Measurements from ENCODE around the gene ZC3H12A.

The ZC3H12A gene

DNA sequence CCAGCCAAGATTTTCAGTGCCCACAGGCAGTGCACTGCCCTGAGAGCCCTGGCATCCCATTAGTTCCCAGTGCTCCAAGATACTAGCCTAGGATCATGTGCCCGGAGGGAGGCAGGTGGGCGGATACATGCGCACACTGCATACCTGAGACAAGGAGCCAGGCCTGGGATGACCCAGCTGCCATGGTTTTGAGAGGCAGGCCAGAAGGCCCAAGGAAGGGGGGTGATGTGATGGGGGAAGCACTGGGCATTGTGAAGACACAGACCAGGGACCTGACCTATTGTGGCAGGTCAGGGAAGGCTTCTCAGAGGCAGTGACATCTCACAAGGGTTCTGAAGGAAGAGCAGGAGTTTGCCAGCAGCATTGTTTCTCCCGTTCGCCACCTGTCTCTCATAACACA is 3.6 kb downstream of the ZC3H12A start:
- no peak for DNase-seq (ENCODE audit: low read depth in 2 of 2, low spot score in 1 of 2)

DNA sequence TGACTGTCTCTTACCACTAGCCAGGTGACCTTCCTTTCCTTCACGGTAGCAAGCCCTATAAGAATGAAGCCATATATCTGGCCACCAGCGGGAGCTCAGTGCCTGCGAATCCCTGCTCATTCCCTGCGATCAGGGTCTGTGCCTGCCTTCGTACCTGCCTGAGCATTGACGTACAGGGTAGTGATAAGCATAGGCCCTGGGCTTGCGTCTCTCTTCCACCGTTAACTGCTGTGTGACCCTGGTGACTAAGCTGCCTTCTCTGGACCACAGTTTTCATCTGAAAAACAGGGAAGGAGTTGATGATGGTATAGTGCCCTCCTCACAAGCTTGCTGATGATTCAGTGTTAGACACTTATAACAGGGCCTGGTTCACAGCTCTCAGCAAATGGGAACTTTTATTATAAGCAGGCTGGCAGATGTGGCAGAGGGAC is 4.1 kb downstream of the ZC3H12A start:
- no peak for DNase-seq (ENCODE audit: low read depth in 2 of 2, low spot score in 1 of 2)

DNA sequence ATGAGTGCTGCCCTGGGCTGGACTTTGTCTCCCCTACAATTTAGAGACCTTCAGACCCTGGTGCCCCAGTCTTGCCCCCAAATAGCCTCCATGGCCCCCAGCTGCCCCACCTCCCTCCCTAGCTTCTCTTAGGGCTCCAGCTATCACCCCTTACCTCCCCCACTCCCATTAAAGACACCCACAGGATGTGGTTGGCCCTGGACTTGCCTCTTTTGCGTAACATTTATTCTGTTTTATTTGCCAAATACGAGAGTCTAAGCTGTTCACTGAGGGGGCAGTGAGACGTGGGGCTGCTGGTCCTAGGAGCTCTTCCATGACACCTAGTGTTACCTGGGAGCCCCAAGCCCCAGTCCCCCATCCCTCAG is 4.5 kb downstream of the ZC3H12A start:
- DNase-seq (ENCODE audit: low read depth in 2 of 2, low spot score in 1 of 2), result no peak

DNA sequence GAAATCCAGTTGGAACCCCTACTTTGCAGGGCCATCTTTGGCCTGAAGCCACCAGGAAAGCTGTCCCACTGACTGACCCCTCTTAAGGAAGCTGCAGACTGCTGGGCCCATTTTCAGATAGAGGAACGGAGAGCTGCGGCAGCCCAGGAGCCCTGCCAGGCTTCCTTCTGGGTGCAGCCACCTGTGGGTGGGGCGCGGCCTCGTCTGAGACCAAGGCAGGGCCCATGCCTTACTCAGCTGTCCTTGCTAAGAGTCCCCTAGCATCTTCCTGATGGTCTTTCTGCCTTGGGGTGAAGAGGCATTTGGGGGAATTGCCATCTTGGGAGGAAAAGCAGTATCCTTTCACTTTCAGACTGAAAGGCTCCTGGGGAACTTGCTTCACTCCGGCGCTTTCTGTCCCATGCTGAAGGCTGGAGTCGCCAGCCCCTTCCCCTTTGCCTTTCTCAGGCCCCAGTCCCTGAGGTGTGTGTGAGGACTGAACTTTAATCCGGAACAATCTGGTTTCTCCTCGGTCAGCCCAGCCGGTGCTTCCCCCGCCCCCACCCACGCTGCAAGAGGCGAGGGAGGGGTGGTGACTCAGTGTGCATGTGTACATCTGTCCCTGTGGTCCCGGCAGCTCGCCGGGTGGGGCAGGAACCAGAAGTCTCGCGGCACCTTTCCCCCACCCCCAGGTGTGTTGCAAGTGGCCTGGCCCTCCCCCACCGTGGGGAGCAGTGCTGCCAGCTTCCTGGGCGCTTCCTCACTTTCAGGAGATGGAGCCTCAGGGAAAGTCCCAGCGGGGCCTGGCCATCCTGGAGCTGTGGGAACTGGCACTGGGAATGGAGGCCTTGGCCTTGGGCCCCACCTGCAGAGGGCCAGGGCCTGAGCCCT is 5.1 kb downstream of the ZC3H12A start:
- DNase-seq (ENCODE audit: low read depth in 2 of 2, low spot score in 1 of 2), result peak; percentile 79 to 95

DNA sequence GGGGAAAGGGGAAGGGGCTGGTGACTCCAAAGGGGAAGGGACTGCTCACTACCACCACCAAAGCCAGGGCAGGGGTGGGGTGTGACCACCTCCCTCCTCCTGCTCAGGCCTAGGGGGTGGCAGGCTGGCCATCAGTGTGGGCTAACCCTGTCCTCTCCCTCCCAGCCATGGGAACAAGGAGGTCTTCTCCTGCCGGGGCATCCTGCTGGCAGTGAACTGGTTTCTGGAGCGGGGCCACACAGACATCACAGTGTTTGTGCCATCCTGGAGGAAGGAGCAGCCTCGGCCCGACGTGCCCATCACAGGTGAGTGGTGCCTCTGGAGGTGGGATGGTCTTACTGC is 5.7 kb downstream of the ZC3H12A start:
- DNase-seq (ENCODE audit: low read depth in 2 of 2, low spot score in 1 of 2), result no peak

DNA sequence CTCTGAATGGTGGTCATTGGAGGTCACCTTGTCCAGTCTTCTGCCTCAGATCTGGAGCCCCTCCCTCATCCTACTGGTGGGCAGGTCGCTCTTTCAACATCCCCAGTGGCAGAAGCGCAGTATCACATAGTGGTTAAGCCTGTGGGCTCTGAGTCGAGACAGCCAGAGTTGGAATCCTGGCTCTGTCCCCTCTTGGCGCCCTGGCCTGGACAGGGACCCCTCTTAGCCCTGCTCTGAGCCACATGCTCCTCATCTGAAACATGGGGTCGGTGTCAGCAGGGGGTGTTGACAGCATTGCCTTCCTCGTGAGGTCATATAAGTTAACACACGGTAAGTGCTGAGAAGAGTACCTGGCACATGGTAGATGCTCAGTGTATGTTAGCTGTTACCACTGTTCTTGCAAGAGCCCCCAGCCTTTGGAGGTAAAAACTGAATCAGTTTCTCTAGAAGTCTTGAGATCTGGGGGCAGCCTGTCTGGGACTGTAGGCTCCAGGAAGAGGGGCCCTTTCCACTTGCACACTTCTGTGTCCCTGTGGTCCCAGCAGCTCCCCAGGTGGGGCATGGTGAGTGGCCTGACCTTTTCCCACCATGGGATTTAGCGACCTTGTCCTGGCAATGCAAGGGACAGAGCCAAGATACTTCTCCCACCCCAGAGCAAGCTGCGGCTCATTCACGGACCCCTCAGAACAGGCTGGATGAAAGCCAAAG is 6.4 kb downstream of the ZC3H12A start:
- DNase-seq (ENCODE audit: low read depth in 2 of 2, low spot score in 1 of 2), result no peak

DNA sequence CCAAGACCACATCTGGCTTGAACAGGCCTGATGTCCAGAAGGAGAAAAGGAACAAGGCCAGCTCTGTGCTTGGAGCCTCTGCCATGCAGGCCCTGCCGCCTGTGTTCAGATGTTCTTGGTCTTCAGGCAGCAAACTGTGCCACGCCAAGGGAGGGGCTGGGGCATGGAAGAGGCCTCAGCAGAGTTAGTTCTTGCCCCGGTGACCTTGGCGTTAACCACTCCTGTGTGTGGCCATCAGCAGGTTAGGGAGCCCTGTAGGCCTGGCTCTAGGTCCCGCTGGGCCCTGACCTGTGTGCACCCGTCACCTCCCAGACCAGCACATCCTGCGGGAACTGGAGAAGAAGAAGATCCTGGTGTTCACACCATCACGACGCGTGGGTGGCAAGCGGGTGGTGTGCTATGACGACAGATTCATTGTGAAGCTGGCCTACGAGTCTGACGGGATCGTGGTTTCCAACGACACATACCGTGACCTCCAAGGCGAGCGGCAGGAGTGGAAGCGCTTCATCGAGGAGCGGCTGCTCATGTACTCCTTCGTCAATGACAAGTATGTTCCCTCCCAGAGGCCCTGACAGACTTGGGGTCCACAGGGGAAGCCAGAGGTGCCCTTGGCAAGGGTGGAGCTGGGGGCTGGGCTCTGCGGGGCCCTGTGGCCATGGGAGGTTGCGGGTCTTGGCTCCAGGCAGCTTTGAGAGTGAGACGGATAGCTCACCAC is 7.1 kb downstream of the ZC3H12A start:
- DNase-seq (ENCODE audit: low read depth in 2 of 2, low spot score in 1 of 2), result no peak

DNA sequence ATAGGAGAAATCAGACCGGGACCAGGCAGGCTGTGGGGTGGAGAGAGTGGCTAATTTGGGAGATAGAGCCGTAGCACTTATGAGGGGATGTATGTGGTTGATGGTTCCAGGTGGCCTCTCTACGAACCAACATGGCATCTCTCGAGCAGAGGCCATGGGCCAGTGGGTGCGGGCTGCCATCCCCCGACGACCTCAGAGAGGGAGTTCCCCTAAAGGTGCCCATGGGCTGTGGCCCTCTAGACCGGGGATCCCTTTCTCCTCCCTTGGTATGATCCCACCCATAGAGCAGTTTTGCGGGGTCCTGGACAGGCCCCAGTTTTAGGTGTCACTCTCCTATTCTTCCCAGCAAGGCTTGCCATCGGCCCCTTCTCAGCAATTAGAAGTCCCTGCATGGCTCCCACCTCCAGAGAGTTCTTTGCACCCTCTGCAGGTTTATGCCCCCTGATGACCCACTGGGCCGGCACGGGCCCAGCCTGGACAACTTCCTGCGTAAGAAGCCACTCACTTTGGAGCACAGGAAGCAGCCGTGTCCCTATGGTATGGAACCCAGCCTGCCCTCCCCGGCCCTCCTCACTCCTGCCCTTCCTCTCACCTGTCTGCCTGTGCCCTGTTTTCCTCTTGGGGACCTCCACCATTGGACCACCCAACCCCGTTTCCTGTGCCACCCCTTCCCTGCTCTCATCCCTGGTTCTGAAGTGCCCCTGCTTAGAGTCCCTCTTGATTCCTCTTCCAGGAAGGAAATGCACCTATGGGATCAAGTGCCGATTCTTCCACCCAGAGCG is 7.8 kb downstream of the ZC3H12A start:
- DNase-seq (ENCODE audit: low read depth in 2 of 2, low spot score in 1 of 2), result no peak

DNA sequence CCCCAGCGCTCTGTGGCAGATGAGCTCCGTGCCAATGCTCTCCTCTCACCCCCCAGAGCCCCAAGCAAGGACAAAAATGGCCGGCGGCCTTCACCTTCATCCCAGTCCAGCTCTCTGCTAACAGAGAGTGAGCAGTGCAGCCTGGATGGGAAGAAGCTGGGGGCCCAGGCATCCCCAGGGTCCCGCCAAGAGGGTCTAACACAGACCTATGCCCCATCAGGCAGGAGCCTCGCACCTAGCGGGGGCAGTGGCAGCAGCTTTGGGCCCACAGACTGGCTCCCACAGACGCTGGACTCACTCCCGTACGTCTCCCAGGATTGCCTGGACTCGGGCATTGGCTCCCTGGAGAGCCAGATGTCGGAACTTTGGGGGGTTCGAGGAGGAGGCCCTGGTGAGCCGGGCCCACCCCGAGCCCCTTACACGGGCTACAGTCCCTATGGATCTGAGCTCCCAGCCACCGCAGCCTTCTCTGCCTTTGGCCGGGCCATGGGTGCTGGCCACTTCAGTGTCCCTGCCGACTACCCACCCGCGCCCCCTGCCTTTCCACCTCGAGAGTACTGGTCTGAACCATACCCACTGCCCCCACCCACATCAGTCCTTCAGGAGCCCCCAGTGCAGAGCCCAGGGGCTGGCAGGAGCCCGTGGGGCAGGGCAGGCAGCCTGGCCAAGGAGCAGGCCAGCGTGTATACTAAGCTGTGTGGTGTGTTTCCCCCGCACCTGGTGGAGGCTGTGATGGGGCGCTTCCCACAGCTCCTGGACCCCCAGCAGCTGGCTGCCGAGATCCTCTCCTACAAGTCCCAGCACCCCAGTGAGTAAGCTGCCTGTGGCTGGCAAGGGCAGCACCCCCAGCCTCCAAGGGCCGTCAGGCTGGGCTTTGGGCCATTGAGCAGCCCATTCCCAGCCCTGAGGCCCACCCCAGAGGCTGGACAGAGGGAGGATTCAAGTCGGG is 8.7 kb downstream of the ZC3H12A start:
- no peak for DNase-seq (ENCODE audit: low read depth in 2 of 2, low spot score in 1 of 2)

DNA sequence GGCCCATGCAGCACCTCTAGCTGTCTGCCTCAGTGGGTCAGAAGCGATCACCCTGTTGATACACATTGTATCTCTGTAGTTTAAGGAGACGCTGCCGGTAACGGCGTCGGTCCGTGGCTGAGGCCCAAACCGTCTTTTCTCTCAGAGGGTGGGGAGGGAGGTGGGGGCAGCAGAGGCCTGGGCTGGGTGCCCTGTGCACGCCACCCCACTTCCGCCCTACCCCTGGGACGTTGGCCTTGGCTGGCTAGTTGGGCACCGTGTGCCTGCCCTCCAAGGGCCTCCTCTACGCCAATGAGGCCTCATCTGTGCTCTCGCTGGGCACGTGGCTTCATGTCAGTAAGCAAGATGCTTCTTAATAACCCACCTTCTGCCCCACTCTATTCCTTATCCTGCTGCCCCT is 9.4 kb downstream of the ZC3H12A start:
- no peak for DNase-seq (ENCODE audit: low read depth in 2 of 2, low spot score in 1 of 2)

DNA sequence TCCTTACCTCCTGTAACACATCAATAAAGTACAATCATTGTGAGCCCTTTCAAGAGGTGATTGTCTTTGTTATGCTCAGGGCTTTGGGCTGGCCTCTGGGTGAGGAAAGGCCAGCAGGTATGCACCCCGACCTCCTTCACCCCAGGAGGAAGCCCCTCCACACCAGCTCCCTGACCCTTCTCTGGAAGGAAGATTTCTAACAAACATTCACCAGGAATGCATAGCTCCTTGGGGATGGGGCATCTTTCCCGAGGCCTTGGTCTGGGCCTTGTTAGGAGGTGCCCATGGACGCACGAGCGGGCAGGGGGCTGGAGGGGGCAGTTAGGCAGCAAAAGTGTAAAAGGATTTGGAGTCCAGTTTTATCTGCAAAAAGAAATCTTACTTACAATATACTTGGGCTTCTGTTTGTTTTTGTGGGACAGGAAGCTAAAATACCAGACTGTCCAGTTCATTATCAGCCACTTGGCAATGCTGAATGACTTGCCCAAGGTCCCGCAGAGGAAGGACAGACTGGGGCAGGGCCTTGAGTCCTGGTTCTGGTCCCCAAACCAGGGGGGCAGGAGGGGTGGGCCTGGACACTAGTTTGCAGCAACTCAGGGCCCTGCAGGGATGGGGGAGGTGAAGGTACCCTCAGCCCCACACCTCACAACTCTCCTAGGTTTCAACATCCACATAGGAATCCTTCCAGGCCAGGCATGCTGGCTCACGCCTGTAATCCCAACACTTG is 10.1 kb downstream of the ZC3H12A start:
- no peak for DNase-seq (ENCODE audit: low read depth in 2 of 2, low spot score in 1 of 2)

DNA sequence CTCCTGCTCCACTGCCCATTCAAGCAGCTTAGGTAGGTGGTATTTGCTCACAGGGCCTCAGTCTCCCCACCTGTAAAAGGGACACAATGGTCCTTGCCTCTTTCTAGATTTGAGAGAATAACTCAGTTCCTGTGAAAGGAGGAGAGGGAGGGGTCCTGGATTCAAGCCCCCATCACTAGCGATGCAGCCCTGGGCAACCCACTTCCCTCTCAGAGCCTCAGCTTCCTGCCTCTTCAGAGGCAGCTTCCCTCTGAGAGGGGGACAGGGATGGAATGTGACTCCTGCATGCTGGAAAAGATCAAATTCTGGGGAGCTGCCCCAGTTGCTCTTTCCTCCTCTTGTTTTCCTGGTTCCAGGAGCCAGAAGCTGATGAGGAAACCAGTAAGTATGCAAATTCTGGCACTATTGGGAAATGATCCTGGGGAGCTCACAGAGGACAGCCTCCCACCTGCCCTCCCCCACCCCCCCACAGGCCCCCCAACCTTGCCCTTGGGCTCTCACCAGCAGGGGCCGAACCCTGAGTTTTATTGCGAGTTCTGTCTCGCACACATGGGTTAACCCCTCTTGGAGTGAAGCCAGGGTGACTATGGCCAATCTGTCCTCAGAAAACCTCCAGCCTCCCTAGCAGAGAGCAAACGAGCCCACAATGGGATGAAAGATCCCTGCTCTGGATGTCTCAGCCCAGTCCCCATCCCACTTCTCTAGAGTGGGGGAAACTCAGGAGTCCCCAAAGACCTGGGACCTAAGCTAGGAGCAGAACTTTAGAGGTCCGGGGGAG is 11.7 kb downstream of the ZC3H12A start:
- DNase-seq (ENCODE audit: low read depth in 2 of 2, low spot score in 1 of 2), result no peak

DNA sequence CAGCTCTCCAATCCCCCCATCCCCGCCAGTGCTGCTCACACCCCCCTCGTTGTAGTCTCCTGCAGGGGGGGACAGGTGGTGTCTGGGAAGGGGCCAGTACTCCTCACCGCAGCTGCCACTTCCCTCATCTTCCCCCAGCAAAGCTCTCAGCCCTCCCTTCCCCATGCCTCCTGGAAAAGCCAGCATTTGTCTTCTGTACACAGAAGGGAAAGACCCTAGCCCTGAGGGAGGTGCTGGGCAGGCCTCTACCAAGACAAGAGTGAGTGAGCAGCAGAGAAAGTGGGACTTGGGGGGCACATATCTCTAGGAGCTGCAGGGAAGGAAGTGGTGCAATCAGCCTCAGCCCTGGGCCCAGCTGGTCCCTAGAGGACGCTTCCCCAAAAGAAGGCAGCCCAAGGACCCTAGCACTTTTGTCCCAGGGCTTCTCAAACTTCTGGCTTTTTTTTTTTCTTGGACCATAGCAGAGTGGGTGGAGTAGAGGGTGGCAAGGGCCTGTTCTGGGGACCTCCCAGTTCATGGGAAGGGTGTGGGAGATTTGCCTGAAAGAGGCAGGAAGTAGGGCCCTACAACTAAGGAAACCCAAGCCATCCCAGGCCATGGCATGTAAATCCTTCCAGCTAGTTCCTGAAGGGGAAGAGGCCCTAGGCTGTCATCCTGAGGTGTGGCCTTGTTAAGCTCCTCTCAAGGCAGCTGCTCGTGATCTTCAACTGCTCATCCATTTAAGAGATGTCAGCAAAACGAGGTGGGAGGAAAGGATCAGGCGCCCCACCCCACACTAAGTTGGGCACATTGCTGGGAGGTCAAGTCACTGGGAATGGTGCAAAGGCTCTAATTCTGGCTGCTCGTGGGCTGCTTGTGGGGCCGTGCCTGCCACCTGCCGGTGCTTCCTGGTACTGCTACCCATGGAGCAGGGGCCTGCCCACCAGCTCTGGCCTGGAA is 12.6 kb downstream of the ZC3H12A start:
- DNase-seq (ENCODE audit: low read depth in 2 of 2, low spot score in 1 of 2), result peak; percentile 53 to 68

DNA sequence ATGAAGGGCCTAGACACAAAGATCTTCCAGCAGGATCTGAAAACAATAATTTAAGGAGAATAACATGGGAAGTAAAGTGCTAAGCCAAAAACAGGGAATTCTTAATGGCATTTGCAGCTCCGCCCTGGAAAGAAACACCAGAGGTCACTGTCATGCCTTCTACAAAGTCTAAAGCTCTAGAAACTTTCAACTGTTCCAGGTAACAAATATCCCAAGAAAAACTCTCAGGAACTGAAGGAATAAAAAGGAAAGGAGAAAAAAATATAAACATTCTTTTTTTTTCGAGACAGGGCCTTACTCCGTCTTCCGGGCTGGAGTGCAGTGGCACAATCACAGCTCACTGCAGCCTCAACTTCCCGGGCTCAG is 13.2 kb downstream of the ZC3H12A start:
- DNase-seq (ENCODE audit: low read depth in 2 of 2, low spot score in 1 of 2), result no peak

DNA sequence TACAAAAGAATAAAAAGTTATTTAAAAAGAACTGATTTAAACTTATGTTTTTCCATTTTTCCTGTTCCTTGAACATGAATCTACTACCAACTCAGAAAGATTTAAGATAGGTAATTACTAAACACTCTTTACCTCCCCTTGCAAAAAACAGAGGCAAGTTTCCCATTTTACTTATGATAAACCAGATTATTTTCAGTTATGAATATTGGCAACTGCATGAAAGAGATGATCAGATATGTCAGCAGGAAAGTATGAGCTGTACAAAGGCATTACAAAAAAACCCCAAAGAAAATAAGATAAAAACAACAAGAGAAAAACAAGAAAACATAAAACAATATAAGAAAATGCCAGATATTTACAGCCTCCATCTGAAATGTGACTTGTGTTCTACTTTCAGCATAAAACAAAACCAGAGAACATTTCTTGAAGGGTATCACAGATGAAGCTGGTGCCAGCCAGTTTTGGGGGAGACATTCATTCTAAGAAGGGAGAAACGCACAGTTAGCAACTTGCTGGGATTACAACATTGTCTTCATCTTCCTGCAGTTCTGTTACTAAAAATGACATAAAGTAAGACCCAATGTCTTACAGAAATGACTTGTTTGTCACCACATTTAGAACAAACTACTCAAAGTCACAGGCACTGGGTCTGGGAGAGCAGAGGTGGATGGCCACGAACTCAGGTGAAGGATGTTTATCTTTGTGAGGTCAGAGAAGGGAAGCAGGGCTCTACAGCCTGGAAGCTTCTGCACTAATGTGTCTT is 19.1 kb downstream of the ZC3H12A start:
- no peak for DNase-seq (ENCODE audit: low read depth in 2 of 2, low spot score in 1 of 2)

DNA sequence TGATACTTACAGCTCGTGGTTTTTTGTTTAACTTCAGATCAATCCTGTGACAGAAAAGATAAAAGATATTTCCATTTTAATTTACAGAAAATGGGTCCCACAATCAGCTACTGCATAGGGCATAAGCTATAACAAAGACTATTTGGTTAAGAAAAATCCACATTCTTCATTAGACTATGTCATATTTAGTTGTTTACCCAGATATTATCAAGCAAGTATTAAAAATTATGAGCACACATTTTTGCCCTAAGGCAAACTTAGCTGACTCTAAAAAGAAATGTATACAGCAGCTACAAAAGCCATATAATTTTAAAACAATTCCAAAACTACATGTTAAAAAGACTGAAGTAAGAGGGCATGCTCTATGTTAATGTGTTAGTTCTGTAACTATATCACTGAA is 21.5 kb downstream of the ZC3H12A start:
- DNase-seq (ENCODE audit: low read depth in 2 of 2, low spot score in 1 of 2), result no peak

DNA sequence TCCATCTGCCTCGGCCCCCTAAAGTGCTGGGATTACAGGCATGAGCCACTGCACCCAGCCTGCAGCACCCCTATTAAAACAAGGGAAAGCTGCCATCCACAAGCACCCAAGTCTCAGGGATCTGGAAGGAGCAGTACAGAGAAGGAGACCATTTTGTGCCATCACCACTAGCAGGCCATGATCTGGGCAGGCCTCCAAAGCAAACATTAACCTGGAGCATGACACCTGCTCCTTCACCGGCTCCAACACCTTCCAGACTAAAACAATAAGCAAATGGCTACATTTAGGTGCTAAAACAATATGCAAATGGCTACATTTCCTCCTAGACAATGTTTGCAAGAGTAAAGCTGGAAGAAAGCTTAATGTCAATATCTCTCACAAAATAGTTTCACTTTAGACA is 23.5 kb downstream of the ZC3H12A start:
- no peak for DNase-seq (ENCODE audit: low read depth in 2 of 2, low spot score in 1 of 2)

Data from stimulated activated CD8-positive, alpha-beta memory T cell treated with anti-CD3 and anti-CD28 coated beads, Interleukin-4, amount 100 ng/mL, for 4 hours (primary cell).